ENCODE results near the gene SOX30.

Gene SOX30

DNA sequence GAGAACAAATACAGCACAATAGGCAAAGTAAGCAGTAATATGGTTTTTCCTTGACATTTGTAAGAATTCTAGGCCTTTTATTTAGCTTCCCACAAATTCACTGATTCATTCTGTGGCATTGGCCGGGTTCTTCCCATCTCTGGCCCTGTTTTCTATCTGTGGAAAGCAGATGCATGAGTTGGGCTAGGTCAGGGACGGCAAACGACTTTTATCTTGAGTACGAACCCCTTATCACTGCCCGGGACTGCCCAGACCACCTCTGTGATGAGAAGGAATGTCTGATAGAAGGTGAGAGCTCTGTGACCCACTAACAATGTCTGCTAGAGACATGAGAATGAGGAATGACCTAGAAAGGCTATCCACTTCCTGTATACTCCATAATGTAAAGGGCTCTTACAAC is 41.2 kb downstream of the SOX30 start:
- in situ Hi-C loops (cut with HindIII; ENCODE audit: low sequenced_read_pairs), result no loop called here

DNA sequence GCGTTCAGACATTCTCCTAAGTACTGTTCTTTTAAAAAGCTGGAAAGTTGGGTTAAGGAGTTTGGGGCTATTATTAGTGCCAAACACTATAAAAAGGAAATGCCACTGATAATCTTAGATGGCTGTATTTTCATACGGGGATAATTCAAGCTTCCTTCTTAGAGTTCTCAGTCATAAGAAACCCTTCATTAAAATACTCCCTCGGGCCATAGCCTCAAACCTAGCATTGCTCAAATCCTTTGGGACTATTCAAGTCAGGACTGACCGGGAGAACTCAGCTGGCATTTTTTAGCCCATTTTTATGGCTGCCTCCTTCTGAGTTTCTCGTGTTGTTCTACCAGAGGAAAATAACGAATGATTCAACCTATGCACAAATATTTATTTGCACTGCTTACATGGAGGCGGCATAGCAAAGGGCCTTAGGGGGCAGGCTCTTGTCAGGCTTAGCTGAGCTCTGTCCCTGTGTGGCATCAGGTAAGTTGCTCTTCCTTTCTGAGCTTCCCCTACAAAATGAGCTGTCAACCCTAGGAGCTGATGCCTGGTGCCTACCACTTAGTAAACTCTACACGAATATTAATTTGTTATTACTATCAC is 43.2 kb downstream of the SOX30 start:
- in situ Hi-C loops (cut with HindIII; ENCODE audit: low sequenced_read_pairs), result no loop called here

DNA sequence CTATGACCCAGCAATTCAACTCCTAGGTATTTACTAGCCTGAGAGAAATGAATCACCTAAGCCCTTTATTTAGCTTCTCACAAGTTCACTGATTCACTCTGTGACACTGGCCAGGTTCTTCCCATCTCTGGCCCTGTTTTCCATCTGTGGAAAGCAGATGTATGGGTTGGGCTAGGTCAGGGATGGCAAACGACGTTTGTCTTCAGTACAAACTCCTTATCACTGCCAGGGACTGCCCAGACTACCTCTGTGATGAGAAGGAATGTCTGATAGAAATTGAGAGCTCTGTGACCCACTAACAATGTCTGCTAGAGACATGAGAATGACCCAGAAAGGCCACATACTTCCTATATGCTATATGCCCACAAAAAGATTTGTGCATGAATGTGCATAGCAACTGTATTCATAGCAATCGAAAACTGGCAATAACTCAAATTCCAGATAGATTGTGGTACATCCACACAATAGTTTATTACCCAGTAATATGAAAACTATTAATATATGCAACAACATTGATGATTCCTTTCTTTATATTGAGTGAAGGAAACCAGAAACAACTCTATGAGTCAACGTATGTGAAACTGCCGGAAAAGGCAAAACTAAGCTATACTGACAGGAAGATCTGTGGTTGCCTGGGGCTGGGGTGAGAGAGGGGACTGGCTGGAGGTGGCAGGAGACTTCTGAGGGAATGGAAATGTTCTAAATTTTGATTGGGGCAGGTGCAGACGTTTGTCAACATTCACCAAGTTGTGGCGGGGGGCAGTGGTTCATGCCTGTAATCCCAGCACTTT is 44.7 kb downstream of the SOX30 start:
- in situ Hi-C loops (cut with HindIII; ENCODE audit: low sequenced_read_pairs), result no loop called here

DNA sequence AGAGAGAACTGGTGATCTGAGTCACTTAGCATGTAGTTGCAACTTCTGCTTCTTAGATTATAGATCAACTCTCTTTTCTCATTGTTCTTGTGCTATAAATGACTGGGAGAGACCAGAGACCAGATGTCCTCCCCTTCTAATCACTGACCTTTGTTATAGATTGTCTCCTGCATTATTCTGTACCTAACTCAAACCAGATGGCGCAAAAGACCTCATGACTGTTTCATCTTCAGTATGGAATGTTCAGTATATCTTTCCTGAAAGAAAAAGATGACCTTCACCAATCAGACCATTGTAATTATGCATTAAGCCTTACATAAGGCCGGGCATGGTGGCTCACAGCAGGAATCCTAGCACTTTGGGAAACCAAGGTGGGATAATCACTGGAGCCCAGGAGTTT is 46.2 kb downstream of the SOX30 start:
- in situ Hi-C loops (cut with HindIII; ENCODE audit: low sequenced_read_pairs), result no loop called here

DNA sequence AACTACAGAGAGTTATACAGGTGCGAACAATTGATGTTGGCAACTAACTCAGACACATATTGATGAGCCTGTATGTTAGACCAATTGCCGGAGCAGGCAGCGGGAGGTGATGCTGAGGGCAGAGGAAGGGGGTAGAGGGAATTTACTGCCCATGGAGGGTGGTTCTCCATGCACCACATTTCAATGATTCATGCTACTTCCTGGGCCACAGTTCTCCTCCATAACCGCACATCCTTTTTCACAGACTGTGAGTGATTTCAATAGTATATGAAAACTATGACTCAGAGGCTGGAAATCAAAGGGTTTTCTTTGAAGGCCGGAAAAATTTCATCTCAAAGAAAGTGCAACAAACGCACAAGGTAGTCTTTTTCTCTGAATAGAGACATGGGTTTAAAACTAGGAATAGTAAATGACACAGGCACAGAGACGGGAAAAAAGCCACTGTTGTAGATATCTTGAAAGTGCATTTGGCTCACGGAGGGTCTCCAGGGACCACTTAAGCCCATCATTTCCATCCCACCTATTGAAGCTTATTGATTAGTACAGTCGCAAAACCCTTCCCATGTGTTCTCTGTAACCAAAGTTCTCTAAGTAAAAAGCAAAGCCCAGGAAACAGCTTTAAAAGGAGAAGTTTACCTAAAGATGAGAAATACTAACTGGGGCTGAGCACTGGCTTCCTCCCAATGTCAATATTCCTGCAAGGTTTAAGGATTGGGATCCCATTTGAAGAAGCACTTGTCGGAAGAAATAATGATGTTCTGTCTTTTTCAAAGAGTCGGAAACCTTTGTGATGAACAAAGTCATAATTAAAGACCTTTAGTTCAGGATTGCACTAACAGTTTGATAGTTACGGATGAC is 48.7 kb downstream of the SOX30 start:
- in situ Hi-C loops (cut with HindIII; ENCODE audit: low sequenced_read_pairs), result no loop called here

DNA sequence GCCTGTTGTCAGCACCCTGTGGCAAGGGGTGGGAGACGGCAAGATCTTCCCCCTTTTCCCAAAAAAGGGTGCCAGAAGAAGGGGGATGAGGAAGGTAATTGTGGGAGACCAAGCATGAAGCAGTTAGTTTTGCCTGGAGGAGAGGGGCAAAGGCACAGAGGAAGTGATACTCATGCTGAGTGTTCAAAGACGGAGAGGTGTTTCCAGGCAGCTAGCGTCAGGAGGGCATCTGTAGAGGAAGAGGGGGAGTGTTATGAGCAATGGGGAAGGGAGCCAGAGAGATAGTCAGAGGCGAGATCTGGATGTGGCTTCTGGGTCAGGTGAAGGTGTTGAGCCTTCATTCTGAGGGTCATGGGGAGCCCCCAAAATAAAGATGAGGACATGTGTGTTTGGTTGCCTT is 49.7 kb downstream of the SOX30 start:
- in situ Hi-C loops (cut with HindIII; ENCODE audit: low sequenced_read_pairs), result no loop called here

DNA sequence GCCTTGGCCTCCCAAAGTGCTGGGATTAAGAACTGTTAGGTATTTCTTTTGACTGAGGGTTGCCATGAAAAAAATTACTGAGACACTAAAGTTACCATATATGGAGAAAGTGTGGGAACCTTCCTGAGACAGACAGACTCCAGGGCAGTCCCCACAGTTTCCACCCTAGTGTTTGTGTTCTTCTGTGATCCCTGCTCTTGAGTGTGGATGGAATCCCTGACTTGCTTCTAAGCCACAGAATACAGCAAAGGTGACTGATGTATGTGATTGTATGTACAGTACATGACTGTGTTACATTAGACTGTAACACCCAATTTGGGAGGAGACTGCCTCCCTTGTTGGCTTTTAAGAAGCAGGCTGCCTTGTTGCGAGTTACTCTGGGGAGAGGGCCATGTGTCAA is 52.0 kb downstream of the SOX30 start:
- in situ Hi-C loops (cut with HindIII; ENCODE audit: low sequenced_read_pairs), result no loop called here

DNA sequence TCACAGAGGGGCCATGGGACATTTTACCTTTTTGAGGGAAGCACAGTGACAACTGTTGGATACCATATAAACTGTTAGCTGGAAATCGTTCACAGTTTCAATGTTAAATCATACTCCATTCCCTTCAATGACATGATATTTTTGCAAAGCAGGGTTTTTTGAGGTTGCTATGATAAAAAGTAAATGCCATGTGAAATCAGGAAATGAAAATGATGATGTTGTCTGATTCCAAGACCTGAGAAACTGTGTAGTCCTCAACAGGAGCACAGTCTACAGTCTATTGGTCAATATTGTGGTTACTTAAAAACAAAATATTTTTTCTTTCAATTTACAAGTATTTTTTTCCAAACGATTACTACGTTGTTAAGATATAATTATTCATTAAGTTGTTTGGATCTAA is 52.7 kb downstream of the SOX30 start:
- in situ Hi-C loops (cut with HindIII; ENCODE audit: low sequenced_read_pairs), result no loop called here

DNA sequence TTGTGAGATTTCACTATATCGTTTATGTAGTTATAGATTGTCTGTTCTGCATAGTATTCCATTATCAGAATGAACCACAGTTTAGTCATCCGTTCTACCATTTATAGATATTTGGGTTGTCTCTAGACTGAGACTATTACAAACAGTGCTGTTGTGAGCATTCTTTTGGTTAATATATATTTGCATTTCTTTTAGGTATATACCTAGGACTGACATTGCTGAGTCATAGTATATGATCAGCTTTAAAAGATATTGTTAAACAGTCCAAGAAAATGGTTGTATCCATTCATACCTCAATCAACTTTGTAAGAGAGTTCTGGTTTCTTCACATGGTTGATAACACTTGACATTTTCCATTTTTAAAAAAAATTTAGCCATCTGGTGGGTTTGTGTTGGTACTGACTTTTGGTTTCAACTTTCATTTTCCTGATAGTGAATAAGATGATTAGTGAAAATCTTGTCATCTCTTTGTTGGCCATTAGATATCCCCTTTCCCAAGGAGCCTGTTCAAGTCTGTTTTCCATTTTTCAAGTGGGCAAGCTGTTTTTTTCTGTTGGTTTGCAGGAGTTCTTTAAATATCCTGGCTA is 53.8 kb downstream of the SOX30 start:
- in situ Hi-C loops (cut with HindIII; ENCODE audit: low sequenced_read_pairs), result no loop called here

DNA sequence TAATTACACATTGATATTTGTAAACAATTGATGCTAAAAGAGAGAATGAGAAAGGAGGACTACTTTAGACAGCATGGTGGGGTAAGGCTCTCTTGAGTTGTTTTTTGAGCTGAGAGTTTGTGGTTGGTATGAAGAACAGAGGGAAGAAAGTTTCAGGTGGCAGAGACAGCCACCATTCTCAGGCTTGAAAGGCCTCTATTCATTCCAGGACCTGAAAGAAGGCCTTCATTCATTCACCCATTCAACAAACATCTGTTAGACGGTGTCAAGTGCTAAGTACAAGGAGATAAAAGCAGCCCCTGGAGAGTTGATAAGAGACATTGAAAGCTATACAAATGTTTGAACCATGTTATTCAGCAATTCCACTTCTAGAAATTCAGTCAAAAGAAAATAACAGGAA is 55.0 kb downstream of the SOX30 start:
- in situ Hi-C loops (cut with HindIII; ENCODE audit: low sequenced_read_pairs), result no loop called here

DNA sequence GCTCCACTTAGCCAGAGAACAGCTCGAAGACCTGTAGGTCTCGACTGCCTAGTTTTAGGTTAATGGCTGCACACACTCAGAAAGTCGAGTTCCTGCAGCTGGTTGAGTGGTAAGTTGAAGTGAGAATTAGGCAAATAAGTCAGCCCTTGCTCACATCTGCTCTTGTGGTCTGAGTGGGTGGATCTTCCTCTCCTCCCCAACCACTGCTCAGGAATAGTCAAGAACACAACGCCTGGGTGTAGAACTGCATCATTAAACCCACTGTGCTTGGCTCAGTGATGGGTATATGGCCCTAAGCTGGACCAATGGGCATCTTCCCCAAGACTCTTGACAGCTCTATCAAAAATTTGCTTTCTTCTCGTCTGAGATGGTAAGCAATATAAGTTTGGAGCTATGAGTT is 55.8 kb downstream of the SOX30 start:
- in situ Hi-C loops (cut with HindIII; ENCODE audit: low sequenced_read_pairs), result no loop called here

DNA sequence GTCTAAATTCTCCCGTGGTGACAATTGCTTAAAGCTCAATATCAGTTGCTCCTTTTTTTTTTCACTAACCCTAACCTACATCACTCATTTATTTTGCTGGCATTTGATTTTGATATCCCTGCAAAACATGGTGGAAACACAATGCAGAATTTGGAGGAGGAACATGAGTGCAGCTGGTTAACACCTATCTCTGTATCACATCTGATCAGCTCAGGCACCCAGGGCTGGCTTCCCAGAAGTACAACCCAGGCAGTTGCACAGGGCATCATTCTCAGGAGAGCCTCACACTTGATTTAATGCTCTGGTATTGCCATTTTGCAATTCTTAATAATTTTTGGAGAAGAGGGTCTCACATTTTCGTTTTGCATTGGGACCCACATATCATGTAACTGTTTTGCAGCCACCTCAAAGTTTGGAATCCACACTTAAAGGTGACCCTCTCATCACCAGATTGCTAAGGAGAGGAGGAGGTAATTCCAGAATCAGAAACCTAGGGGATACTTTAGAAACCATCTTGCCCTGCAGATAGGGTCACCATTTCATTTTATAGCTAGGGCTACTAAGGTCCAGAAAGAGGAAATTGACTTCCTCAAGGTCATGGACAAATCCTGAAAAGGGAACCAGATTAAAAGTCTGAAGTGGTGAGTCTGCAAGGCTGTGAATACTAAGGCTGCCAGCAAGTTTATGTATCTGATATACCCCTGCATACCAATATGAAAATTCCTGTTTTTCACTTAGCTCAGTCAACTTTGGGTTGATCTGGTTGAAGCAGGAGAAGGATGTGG is 57.4 kb downstream of the SOX30 start:
- in situ Hi-C loops (cut with HindIII; ENCODE audit: low sequenced_read_pairs), result no loop called here

DNA sequence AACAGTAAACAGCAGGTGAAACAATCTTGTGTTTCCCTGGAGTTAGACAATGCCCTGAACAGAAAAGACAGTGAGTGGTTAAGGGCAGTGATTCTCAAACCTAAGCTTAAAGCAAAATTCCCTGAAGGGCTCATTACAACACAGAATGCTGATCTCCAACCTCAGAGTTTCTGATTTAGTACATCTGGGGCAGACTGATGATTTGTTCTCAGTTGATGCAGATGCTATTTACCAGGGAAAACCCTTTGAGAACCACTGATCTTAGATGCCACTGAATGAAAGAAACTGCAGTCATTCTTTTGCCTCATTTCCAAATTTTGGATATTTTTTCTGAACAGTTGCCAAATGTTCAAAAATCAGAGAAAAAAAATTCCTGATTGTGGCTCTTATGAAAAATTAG is 58.0 kb downstream of the SOX30 start:
- in situ Hi-C loops (cut with HindIII; ENCODE audit: low sequenced_read_pairs), result no loop called here

DNA sequence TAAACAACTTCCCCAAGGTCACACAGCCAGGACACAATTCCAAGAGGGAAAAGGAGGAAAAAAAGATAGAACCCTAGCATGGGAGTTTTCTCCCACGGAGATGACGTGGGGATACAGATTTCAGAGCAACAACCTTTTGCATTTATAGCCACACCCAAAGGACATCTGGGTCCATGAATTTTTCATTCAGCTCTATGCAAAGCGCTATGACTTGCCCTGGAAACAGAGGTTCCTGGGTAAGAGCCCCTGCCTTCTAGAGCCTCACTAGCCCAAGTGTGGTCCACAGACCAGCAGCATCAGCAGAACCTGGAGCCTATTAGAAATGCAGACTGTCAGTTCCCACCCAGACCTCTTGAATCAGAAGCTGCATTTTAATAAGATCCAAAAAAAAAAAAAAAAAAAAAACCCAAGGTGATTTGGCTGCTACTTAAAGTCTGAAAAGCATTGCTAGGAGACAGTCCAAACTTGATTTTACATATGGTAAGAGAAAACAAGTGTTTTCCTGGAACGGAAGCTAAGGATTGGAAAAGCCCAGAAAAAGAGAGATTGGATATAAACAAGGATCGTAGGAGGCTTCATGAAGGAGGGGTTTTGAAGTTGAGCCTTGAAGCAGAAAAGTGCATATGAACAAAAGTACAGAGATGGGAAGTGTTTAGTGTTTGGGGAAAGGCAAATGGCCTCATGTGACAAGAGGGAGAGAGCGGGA is 59.0 kb downstream of the SOX30 start:
- in situ Hi-C loops (cut with HindIII; ENCODE audit: low sequenced_read_pairs), result no loop called here

DNA sequence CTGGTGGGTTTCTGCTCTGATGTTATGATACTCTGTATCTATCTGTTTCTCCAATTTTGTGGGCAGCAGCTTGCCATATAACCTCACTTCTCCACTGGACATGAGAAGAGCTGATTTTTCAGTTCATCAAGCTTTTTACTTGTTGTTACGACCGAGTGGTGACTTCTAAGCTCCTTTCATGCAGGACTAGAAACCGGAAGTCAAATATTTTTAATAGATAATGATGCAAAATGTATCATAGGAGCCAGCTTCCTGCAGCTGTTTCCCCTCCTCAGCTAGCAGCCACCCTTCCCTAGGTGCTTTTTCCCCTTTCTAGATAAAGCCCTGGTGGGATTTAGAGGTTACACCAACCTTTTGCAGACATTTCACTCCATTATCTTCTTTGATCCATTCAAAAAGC is 59.6 kb downstream of the SOX30 start:
- in situ Hi-C loops (cut with HindIII; ENCODE audit: low sequenced_read_pairs), result no loop called here

DNA sequence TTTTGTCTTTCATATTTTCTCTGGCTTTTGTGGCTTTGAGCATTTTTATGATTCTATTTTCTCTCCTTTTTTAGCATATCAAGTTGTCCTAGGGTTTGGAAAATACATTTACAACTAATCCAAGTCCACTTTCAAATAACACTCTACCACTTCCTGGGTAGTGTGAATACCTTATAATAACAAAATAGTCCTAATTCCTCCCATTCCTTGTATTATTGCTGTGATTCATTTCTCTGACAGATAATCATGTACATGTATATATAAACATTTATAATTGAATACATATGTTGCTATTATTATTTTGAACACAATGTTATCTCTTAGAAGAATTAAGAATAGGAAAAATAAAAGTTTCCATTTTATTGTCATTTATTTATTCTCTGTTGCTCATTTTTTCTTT is 61.8 kb downstream of the SOX30 start:
- in situ Hi-C loops (cut with HindIII; ENCODE audit: low sequenced_read_pairs), result no loop called here

DNA sequence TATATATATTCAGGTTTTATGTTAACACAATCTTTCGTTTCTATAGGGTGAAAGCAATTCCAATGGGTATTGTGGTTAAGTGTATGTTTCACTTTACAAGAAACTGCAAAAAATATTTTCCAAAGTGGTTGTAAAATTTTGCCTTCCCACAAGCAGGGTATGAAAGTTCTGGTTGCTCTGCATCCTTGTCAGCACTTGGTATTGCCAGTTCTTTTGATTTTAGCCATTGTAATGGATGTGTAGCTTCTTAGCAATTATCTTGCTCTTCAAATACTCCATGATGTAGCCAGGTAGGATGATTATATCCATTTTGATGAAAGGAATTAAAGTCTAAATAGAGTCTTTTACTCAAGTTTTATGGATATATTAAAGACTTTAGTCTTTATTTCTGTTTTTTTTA is 67.6 kb downstream of the SOX30 start:
- in situ Hi-C loops (cut with HindIII; ENCODE audit: low sequenced_read_pairs), result no loop called here

DNA sequence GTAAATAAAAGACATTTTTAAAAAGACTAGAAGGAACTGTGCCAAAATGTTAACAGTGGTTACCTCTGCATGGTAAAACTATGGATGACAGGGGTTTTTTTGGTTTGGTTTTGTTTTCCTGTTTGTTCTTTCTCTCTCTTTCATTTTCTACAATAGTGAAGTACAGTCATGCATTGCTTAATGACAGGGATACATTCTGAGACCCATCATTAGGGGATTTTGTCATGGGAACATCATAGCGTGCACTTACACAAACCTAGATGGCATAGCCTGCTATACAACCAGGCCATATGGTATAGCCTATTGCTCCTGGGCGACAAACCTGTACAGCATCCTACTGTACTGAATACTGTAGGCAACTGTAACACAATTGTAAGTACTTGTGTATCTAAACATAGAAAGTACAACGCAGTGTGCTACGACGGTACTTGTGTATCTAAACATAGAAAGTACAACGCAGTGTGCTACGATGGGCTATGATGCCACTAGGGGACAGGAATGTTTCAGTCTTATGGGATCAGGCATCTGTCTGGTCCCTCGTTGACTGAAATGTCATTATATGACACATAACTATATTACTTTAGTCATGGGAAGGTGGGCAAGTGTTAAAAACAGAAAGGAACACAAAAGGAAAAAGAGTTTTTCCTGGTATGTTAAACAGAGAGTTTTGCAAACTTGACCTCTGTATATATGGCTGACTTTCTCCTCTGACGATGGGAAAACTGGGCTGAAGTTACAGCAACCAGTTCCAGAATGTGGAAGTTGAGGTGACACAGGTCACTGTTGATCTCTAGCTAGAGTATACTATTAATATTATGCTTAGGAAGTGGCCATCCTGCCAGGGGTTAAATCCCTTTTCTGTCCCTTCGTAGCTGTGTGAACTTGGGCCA is 69.3 kb downstream of the SOX30 start:
- in situ Hi-C loops (cut with HindIII; ENCODE audit: low sequenced_read_pairs), result no loop called here

DNA sequence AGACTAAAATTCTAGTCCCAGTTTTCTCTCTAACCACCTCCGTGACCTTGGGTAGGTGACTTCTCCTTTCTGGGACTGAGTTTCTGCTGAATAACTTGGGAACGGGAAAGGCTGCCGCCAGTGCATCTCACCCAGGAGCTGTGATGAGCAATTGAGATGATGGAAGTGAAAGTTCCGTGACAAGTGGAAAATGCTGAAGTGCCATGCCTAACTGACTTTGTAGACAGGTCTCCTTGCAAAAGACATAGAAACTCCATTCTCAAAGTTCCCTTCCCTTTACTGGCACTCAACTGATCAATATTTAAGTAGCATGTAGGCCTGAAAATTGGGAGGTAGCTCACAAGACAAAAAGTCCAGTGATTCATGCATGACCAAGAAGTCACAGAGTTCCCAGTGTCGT is 70.3 kb downstream of the SOX30 start:
- in situ Hi-C loops (cut with HindIII; ENCODE audit: low sequenced_read_pairs), result no loop called here
